Measurements from ENCODE around the gene HSPB6.

Gene HSPB6

GRCh38 chr19:35738021-35738886 lies 18.6 kb downstream of the HSPB6 start:
- Histone ChIP-seq H3K27me3 (ENCODE audit: control insufficient read depth, insufficient read depth, low read length) (no peaks in the 10 kb centered on the region), H3K27ac (ENCODE audit: low read length) (no peak overlapping the region), H3K9me3 (ENCODE audit: control insufficient read depth, insufficient read depth, low read length) (no peaks in the 10 kb centered on the region), H3K36me3 (ENCODE audit: control insufficient read depth, insufficient read depth, low read length) (peaks cover 32% of the 10 kb centered on the region), H3K4me1 (ENCODE audit: control insufficient read depth, insufficient read depth, low read length) (peaks cover 2% of the 10 kb centered on the region; the same call in 1 of the 2 replicates), H3K4me3 (ENCODE audit: low read length) (no peak overlapping the region)
- no peak for DNase-seq (ENCODE audit: low read depth, low spot score)
- WGBS (ENCODE audit: insufficient coverage, insufficient read length) = no CpG with 5 or more reads among the region's 37 CpGs

GRCh38 chr19:35736913-35737886 lies 19.6 kb downstream of the HSPB6 start:
- DNase-seq (ENCODE audit: low read depth, low spot score) = no peak
- no CpG with 5 or more reads among the region's 22 CpGs for WGBS (ENCODE audit: insufficient coverage, insufficient read length)

GRCh38 chr19:35734889-35735288 lies 21.9 kb downstream of the HSPB6 start:
- peaks cover 51% of the 10 kb centered on the region for H3K36me3 ChIP-seq (ENCODE audit: control insufficient read depth, insufficient read depth, low read length)
- no peak overlapping the region for H3K27ac ChIP-seq (ENCODE audit: low read length)
- no CpG with 5 or more reads among the region's 5 CpGs for WGBS (ENCODE audit: insufficient coverage, insufficient read length)
- H3K27me3 ChIP-seq (ENCODE audit: control insufficient read depth, insufficient read depth, low read length) = no peaks in the 10 kb centered on the region
- peaks cover 2% of the 10 kb centered on the region; the same call in 1 of the 2 replicates for H3K4me1 ChIP-seq (ENCODE audit: control insufficient read depth, insufficient read depth, low read length)
- H3K9me3 ChIP-seq (ENCODE audit: control insufficient read depth, insufficient read depth, low read length) = no peaks in the 10 kb centered on the region
- no peak overlapping the region for H3K4me3 ChIP-seq (ENCODE audit: low read length)
- no peak for DNase-seq (ENCODE audit: low read depth, low spot score)

More at GRCh38 chr19:35736913-35737886, 19.6 kb downstream of the HSPB6 start:
- Histone ChIP-seq H3K27me3 (ENCODE audit: control insufficient read depth, insufficient read depth, low read length) (no peaks in the 10 kb centered on the region), H3K4me3 (ENCODE audit: low read length) (no peak overlapping the region), H3K9me3 (ENCODE audit: control insufficient read depth, insufficient read depth, low read length) (no peaks in the 10 kb centered on the region), H3K27ac (ENCODE audit: low read length) (no peak overlapping the region), H3K4me1 (ENCODE audit: control insufficient read depth, insufficient read depth, low read length) (peaks cover 2% of the 10 kb centered on the region; the same call in 1 of the 2 replicates), H3K36me3 (ENCODE audit: control insufficient read depth, insufficient read depth, low read length) (peaks cover 38% of the 10 kb centered on the region)

GRCh38 chr19:35734273-35734672 lies 22.6 kb downstream of the HSPB6 start:
- no peak for DNase-seq (ENCODE audit: low read depth, low spot score)
- peaks cover 57% of the 10 kb centered on the region for H3K36me3 ChIP-seq (ENCODE audit: control insufficient read depth, insufficient read depth, low read length)
- no peaks in the 10 kb centered on the region for H3K27me3 ChIP-seq (ENCODE audit: control insufficient read depth, insufficient read depth, low read length)
- H3K9me3 ChIP-seq (ENCODE audit: control insufficient read depth, insufficient read depth, low read length) = no peaks in the 10 kb centered on the region
- H3K4me3 ChIP-seq (ENCODE audit: low read length) = no peak overlapping the region
- no CpG with 5 or more reads among the region's 8 CpGs for WGBS (ENCODE audit: insufficient coverage, insufficient read length)
- no peak overlapping the region for H3K27ac ChIP-seq (ENCODE audit: low read length)
- H3K4me1 ChIP-seq (ENCODE audit: control insufficient read depth, insufficient read depth, low read length) = no peaks in the 10 kb centered on the region; the same call in 1 of the 2 replicates

GRCh38 chr19:35733180-35734125 lies 23.4 kb downstream of the HSPB6 start:
- H3K27ac ChIP-seq (ENCODE audit: low read length) = no peak overlapping the region
- no CpG with 5 or more reads among the region's 35 CpGs for WGBS (ENCODE audit: insufficient coverage, insufficient read length)
- DNase-seq (ENCODE audit: low read depth, low spot score) = no peak
- no peaks in the 10 kb centered on the region for H3K27me3 ChIP-seq (ENCODE audit: control insufficient read depth, insufficient read depth, low read length)
- H3K4me1 ChIP-seq (ENCODE audit: control insufficient read depth, insufficient read depth, low read length) = no peaks in the 10 kb centered on the region; the same call in 1 of the 2 replicates
- no peaks in the 10 kb centered on the region for H3K9me3 ChIP-seq (ENCODE audit: control insufficient read depth, insufficient read depth, low read length)
- no peak overlapping the region for H3K4me3 ChIP-seq (ENCODE audit: low read length)
- H3K36me3 ChIP-seq (ENCODE audit: control insufficient read depth, insufficient read depth, low read length) = peaks cover 61% of the 10 kb centered on the region

- no CpG with 5 or more reads among the region's 25 CpGs for WGBS (ENCODE audit: insufficient coverage, insufficient read length)
- no peaks in the 10 kb centered on the region for H3K27me3 ChIP-seq (ENCODE audit: control insufficient read depth, insufficient read depth, low read length)
- no peak overlapping the region for H3K27ac ChIP-seq (ENCODE audit: low read length)
- no peak for DNase-seq (ENCODE audit: low read depth, low spot score)
- H3K9me3 ChIP-seq (ENCODE audit: control insufficient read depth, insufficient read depth, low read length) = no peaks in the 10 kb centered on the region
- peaks cover 54% of the 10 kb centered on the region for H3K36me3 ChIP-seq (ENCODE audit: control insufficient read depth, insufficient read depth, low read length)
- no peak overlapping the region for H3K4me3 ChIP-seq (ENCODE audit: low read length)
- H3K4me1 ChIP-seq (ENCODE audit: control insufficient read depth, insufficient read depth, low read length) = no peaks in the 10 kb centered on the region; the same call in 1 of the 2 replicates
Measured at GRCh38 chr19:35732540-35733179, 24.2 kb downstream of the HSPB6 start.

GRCh38 chr19:35731779-35732405 lies 24.9 kb downstream of the HSPB6 start:
- H3K27ac ChIP-seq (ENCODE audit: low read length) = no peak overlapping the region
- no peak for DNase-seq (ENCODE audit: low read depth, low spot score)
- H3K36me3 ChIP-seq (ENCODE audit: control insufficient read depth, insufficient read depth, low read length) = peaks cover 59% of the 10 kb centered on the region
- no peaks in the 10 kb centered on the region for H3K9me3 ChIP-seq (ENCODE audit: control insufficient read depth, insufficient read depth, low read length)
- H3K4me3 ChIP-seq (ENCODE audit: low read length) = no peak overlapping the region
- WGBS (ENCODE audit: insufficient coverage, insufficient read length) = no CpG with 5 or more reads among the region's 21 CpGs
- H3K4me1 ChIP-seq (ENCODE audit: control insufficient read depth, insufficient read depth, low read length) = no peaks in the 10 kb centered on the region; the same call in 1 of the 2 replicates
- no peaks in the 10 kb centered on the region for H3K27me3 ChIP-seq (ENCODE audit: control insufficient read depth, insufficient read depth, low read length)

- Histone ChIP-seq H3K36me3 (ENCODE audit: control insufficient read depth, insufficient read depth, low read length) (peaks cover 57% of the 10 kb centered on the region), H3K27ac (ENCODE audit: low read length) (no peak overlapping the region), H3K4me3 (ENCODE audit: low read length) (no peak overlapping the region), H3K9me3 (ENCODE audit: control insufficient read depth, insufficient read depth, low read length) (no peaks in the 10 kb centered on the region), H3K4me1 (ENCODE audit: control insufficient read depth, insufficient read depth, low read length) (no peaks in the 10 kb centered on the region; the same call in 1 of the 2 replicates), H3K27me3 (ENCODE audit: control insufficient read depth, insufficient read depth, low read length) (no peaks in the 10 kb centered on the region)
- DNase-seq (ENCODE audit: low read depth, low spot score) = no peak
- no CpG with 5 or more reads among the region's 9 CpGs for WGBS (ENCODE audit: insufficient coverage, insufficient read length)
Measured at GRCh38 chr19:35731353-35731752, 25.5 kb downstream of the HSPB6 start.

DNA sequence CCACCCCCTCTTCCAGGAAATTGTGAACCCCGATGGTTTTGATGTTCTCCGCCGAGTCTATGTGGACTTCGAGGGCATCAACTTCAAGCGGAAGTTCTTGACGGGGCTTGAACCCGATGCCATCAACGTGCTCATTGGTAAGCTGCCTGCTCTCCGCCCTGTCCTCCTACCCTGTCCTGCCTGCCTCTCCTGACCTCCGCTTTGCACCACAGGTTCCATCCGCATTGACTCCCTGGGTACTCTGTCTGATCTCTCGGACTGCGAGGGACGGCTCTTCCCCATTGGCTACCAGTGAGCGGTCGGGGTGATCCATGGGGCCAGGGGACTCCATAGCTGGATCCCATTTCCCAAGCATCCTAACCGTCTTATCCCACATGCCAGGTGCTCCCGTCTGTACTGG lies 26.5 kb downstream of the HSPB6 start:
- no peak for DNase-seq (ENCODE audit: low read depth, low spot score)
- no CpG with 5 or more reads among the region's 18 CpGs for WGBS (ENCODE audit: insufficient coverage, insufficient read length)
- no peak overlapping the region for H3K4me3 ChIP-seq (ENCODE audit: low read length)
- no peaks in the 10 kb centered on the region; the same call in 1 of the 2 replicates for H3K4me1 ChIP-seq (ENCODE audit: control insufficient read depth, insufficient read depth, low read length)
- no peaks in the 10 kb centered on the region for H3K27me3 ChIP-seq (ENCODE audit: control insufficient read depth, insufficient read depth, low read length)
- no peak overlapping the region for H3K27ac ChIP-seq (ENCODE audit: low read length)
- H3K36me3 ChIP-seq (ENCODE audit: control insufficient read depth, insufficient read depth, low read length) = peaks cover 62% of the 10 kb centered on the region
- no peaks in the 10 kb centered on the region for H3K9me3 ChIP-seq (ENCODE audit: control insufficient read depth, insufficient read depth, low read length)

Data from iPS DF 6.9 (cell line).